Left lung (tissue), 10 donors: ENCODE results near the gene CKM. TPM values are rescaled to one million over a fixed set of nuclear protein-coding genes. Genes with fewer than 3 reads are reported as not detected.
"Not testable (repeated sequence)": the region's sequence is repeated elsewhere in the genome, so short reads cannot be mapped to it uniquely, and the experiment has no call there.

Source experiments
- ATAC-seq: fragments of 200-7000 bp; cut with Tn5 transposase; one replicate; pipeline ENCODE4 v1.9.1; 2020; ENCODE audit warnings: moderate library complexity
- DNase-seq, 4 donors: peaks; one replicate each; pipeline ENCODE4 v3.0.0-alpha.2; 2013 to 2020
- H3K27ac ChIP-seq, 2 donors: fragments of 200-600 bp; sonication (generic) in 1 of 2; one replicate each; pipeline versions ENCODE4 v1.5.0 to v1.8.0; 2020 to 2021
- H3K27me3 ChIP-seq, 2 donors: fragments of 200-600 bp; sonication (generic) in 1 of 2; one replicate each; pipeline versions ENCODE4 v1.5.0 to v1.8.0; 2020 to 2021
- H3K36me3 ChIP-seq, 2 donors: fragments of 200-600 bp; sonication (generic) in 1 of 2; one replicate each; pipeline versions ENCODE4 v1.5.0 to v1.8.0; 2020 to 2021
- H3K4me1 ChIP-seq, 2 donors: fragments of 200-600 bp; one replicate each; pipeline ENCODE4 v1.8.0; 2021
- H3K4me3 ChIP-seq, 2 donors: fragments of 200-600 bp; sonication (generic) in 1 of 2; one replicate each; pipeline versions ENCODE4 v1.5.0 to v1.8.0; 2020 to 2021; ENCODE audit warnings: mild to moderate bottlenecking in 1 of 2
- H3K9me3 ChIP-seq, 2 donors: fragments of 200-600 bp; sonication (generic) in 1 of 2; one replicate each; pipeline versions ENCODE4 v1.5.0 to v1.8.0; 2020 to 2021
- intact Hi-C, 2 donors: fragments of 100-400 bp; cut with DNase I; formaldehyde crosslinking; loops; one replicate each; pipeline versions ENCODE4 v1.11.2 to v1.14.2; 2022
- polyA plus RNA-seq, 6 donors: library from polyadenylated mRNA; unstranded; fragments of 120-200 nt; gene quantifications; one replicate each; pipeline ENCODE4 v1.2.1, GENCODE V29; 2013; ENCODE audit not compliant: insufficient read length in 6 of 6
- total RNA-seq, 2 donors: library from RNA; stranded (reverse); fragmentation: NEBNext Ultra II Directional; extraction: Animal tissue kit (Norgen Biotek cat#: 25700); gene quantifications; one replicate each; pipeline ENCODE4 v1.2.1, GENCODE V29; 2021
- TF ChIP-seq, protein P1 (sequence below), 2 donors: fragments of 200-600 bp; sonication (generic) in 1 of 2; IDR thresholded peaks; one replicate each; pipeline versions ENCODE4 v1.5.0 to v1.8.0; 2021; ENCODE audit warnings: antibody characterized with exemption in 2 of 2
- donor health status: DM: no; HTN: yes; CAD: no.
- donor health status: DM: no; HTN: no; CAD: no.

The CKM gene
- total and polyA plus RNA-seq, 8 donors = 0.20 to 1.7 (median 0.38) TPM

DNA sequence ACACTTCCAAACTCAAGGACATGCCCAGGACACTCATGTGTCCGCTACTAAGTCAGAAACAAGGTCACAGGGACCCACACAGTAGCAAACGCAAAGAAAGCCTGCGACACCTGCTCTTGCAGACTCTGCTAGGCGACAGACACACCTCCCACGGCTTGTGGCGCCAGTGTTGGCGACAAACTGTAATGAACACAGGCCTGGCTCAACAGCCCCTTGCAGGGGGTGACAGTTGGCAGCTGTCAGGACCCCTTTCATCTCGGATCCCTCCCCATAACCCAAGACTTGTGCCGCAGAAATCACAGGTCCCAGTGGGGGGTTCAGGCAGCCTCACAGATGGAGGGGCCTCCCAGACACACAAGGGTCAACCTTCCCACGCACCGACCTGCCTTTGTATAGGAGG, 364 bp downstream of the CKM start:
- H3K36me3 ChIP-seq = no peaks in the 10 kb centered on the region
- H3K9me3 ChIP-seq = no peaks in the 10 kb centered on the region
- ATAC-seq (no peak), DNase-seq (no peak)
- H3K27ac ChIP-seq = no peak overlapping the region
- no peak overlapping the region for H3K4me3 ChIP-seq
- H3K4me1 ChIP-seq = peaks cover 0 to 4% of the 10 kb centered on the region in 2 donors
- intact Hi-C loops = no loop called here
- TF ChIP-seq, protein P1, sequence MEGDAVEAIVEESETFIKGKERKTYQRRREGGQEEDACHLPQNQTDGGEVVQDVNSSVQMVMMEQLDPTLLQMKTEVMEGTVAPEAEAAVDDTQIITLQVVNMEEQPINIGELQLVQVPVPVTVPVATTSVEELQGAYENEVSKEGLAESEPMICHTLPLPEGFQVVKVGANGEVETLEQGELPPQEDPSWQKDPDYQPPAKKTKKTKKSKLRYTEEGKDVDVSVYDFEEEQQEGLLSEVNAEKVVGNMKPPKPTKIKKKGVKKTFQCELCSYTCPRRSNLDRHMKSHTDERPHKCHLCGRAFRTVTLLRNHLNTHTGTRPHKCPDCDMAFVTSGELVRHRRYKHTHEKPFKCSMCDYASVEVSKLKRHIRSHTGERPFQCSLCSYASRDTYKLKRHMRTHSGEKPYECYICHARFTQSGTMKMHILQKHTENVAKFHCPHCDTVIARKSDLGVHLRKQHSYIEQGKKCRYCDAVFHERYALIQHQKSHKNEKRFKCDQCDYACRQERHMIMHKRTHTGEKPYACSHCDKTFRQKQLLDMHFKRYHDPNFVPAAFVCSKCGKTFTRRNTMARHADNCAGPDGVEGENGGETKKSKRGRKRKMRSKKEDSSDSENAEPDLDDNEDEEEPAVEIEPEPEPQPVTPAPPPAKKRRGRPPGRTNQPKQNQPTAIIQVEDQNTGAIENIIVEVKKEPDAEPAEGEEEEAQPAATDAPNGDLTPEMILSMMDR (IDR thresholded peaks at IDR 0.05) = no peak
- H3K27me3 ChIP-seq = peaks cover 14 to 76% of the 10 kb centered on the region in 2 donors

DNA sequence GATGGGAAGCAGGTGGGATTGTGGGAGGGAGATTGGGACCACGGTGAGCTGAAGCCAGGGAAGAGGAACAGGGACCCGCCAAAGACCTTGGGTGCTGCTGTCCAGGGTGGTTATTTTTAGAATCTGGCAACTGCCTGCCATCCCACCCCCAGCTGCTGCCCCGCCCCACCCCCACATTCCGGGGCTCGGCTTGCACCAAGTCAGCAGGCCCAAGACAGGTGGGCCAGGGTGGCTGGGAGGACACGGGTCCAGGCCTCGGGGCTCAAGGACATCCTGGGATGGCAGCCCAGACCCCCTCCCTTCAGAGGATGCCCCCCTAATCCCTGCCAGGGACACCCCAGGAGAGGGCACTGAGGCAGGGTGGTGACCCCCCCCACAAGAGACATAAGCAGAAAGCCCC, 827 bp downstream of the CKM start:
- TF ChIP-seq, protein P1 (IDR thresholded peaks at IDR 0.05) = no peak
- ATAC-seq = no peak
- no peak for DNase-seq
- intact Hi-C loops = no loop called here
- Histone ChIP-seq H3K4me1 (peaks cover 0 to 4% of the 10 kb centered on the region in 2 donors), H3K27ac (no peak overlapping the region), H3K36me3 (no peaks in the 10 kb centered on the region), H3K27me3 (peaks cover 14 to 80% of the 10 kb centered on the region in 2 donors), H3K9me3 (no peaks in the 10 kb centered on the region), H3K4me3 (no peak overlapping the region)

DNA sequence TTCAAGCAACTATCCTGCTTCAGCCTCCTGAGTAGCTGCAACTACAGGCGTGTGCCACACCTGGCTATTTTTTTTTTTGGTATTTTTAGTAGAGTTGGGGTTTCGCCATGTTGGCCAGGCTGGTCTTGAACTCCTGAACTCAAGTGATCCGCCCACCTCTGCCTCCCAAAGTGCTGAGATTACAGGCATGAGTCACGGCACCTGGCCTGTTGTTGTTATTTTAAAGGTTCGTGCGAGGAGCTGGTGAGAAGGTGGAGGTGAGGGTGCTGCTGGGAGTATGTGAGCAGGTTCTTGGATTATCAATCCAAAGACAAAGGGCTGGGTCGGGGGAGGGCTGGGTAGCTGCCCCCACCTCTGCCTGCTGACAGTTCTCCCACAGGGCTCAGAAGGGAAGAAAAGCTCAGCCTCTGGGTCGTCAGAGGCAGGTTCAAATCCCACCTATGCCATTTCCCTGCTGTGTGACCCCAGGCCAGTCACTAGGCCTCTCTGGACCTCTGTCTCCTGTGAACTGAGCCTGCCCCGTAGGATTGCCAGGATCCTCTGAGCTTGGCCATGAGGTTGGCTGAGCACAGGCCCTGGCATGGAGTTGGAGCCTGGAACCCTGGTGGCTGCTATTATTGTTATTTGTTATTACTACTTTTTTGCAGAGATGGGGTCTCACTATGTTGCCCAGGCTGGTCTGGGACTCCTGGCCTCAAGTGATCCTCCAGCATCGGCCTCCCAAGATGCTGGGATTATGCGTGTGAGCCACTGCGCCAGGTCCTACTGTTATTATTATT, 1.5 kb downstream of the CKM start:
- TF ChIP-seq, protein P1 (IDR thresholded peaks at IDR 0.05) = no peak
- ATAC-seq (no peak), DNase-seq (no peak)
- Histone ChIP-seq H3K36me3 (no peaks in the 10 kb centered on the region), H3K27ac (no peak overlapping the region), H3K4me3 (no peak overlapping the region), H3K9me3 (no peaks in the 10 kb centered on the region), H3K4me1 (peaks cover 0 to 4% of the 10 kb centered on the region in 2 donors), H3K27me3 (peaks cover 14 to 87% of the 10 kb centered on the region in 2 donors)
- intact Hi-C loops = no loop called here

DNA sequence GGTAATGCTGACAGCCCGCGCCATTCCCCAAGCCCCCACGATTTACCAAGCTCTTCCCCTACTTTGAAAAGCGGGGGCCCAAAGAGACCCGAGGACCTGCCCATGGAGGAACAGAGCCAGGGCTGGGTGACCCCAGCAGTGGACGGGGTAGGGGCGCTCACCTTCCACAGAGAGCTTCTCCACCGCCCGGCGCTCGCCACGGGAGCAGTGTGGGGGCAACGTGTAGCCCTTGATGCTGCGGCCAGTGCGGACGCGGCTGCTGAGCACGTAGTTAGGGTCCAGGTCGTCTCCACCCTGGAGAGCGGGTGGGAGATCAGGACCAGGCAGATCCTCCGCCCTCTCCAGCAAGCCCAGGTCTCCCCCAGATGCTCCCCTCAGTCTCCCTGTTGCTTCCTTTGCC, 7.4 kb downstream of the CKM start:
- H3K4me1 ChIP-seq = no peaks in the 10 kb centered on the region
- H3K9me3 ChIP-seq = no peaks in the 10 kb centered on the region
- intact Hi-C loops = no loop called here
- no peak overlapping the region for H3K27ac ChIP-seq
- TF ChIP-seq, protein P1 (IDR thresholded peaks at IDR 0.05) = no peak
- peaks cover 0 to 82% of the 10 kb centered on the region in 2 donors for H3K27me3 ChIP-seq
- DNase-seq = no peak
- H3K36me3 ChIP-seq = no peaks in the 10 kb centered on the region
- H3K4me3 ChIP-seq = no peak overlapping the region
- no peak for ATAC-seq

DNA sequence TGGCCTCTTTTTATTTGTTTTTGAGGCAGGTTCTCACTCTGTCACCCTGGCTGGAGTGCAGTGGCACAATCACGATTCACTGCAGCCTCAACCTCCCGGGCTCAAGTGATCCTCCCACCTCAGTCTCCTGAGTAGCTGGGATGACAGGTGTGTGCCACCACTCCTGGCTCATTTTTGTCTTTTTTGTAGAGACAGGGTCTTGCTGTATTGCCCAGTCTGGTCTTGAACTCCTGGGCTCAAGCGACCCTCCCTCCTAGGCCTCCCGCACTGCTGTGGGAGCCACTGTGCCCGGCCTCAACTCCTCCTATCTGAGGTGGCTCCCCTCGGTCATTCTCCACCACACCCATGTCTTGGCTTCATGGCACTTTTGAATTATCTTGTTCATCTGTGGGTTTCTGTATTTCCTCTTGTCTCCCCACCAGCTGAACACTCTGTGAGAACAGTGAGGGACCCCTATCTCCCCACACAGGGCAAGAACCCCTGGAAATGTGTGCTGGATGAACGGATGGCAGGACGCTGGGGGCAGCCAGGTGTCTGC, 7.9 kb downstream of the CKM start:
- ATAC-seq = no peak
- H3K27ac ChIP-seq = no peak overlapping the region
- peaks cover 0 to 76% of the 10 kb centered on the region in 2 donors for H3K27me3 ChIP-seq
- TF ChIP-seq, protein P1 (IDR thresholded peaks at IDR 0.05) = no peak
- no peaks in the 10 kb centered on the region for H3K36me3 ChIP-seq
- H3K9me3 ChIP-seq = no peaks in the 10 kb centered on the region
- no peak for DNase-seq
- intact Hi-C loops = no loop called here
- H3K4me3 ChIP-seq = no peak overlapping the region
- no peaks in the 10 kb centered on the region for H3K4me1 ChIP-seq

DNA sequence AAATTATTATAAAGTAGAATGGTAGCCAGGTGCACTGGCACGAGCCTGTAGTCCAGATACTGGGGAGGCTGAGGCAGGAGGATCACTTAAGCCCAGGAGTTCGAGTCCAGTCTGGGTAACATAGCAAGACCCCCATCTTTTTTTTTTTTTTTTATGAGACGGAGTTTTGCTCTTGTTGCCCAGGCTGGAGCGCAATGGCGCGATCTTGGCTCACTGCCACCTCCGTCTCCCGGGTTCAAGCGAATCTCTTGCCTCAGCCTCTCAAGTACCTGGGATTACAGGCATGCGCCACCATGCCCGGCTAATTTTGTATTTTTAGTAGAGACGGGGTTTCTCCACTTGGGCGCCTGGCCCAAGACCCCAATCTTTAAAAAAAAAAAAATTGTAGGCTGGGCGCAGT, 10.4 kb downstream of the CKM start:
- H3K9me3 ChIP-seq, H3K36me3 ChIP-seq, H3K4me1 ChIP-seq, ATAC-seq, intact Hi-C loops, H3K4me3 ChIP-seq, H3K27ac ChIP-seq, DNase-seq: not testable (repeated sequence)
- peaks cover 0 to 55% of the 10 kb centered on the region in 2 donors for H3K27me3 ChIP-seq
